ENCODE measurements around the gene LRRC8D. TPM values are rescaled to one million over a fixed set of nuclear protein-coding genes. Genes with fewer than 3 reads are reported as not detected.
A peak's percentile ranks its signal among the peaks of the same experiment; 100 is the strongest.

LRRC8D gene
- total RNA-seq, 2 experiments from 2014 or later, result 23.9 to 25.7 TPM

DNA sequence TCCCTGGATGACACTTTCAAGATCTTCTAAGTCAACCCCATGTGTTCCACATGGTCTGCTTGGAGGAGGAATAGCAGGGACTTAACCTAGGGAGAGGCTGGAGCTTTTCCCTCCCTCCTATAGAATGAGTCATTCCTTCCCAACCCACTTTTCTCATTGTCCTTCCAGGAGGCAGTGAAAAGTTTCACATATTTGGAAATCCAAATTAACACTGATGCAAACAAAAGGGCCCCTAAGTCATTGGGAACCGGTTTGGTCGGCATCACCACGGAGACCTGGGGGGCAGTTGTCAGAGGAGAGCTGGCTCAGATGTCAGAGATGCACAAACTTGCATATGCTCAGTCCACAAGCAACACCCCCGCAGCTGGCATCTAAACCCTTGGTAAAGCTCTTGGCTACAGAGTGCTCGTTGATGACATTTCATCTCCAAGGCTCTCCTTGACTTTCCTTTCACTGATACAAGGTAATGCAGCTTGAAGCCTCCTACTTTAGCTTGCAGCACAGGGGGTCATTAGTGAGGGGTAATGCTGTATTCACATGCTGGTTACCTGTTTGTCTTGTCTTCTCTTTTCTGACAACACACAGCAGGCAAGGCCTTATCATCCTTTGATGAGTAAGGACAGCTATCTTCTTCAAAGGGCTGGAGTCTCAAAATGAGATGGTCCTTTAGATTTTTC lies 12.3 kb upstream of the LRRC8D start:
- no peaks in the 10 kb centered on the region for H3K4me1 Mint-ChIP-seq (ENCODE audit: low read depth)
- POLR2A ChIA-PET, result no interaction called here
- H3K4me3 Mint-ChIP-seq, result no peak overlapping the region
- no peaks in the 10 kb centered on the region for H3K9me3 Mint-ChIP-seq (ENCODE audit: insufficient read depth)
- peaks cover 10% of the 10 kb centered on the region for H3K27me3 Mint-ChIP-seq (ENCODE audit: low read depth)
- H3K27ac Mint-ChIP-seq, result no peak overlapping the region
- DNase-seq, result no peak
- no peaks in the 10 kb centered on the region for H3K36me3 Mint-ChIP-seq (ENCODE audit: low read depth)
- no peak for ATAC-seq
- CTCF ChIA-PET, result interaction anchor here (2.5 kb wide), 1 partner anchor 178 kb away, joined by 10 read pairs; no protein-coding TSS in a partner anchor

DNA sequence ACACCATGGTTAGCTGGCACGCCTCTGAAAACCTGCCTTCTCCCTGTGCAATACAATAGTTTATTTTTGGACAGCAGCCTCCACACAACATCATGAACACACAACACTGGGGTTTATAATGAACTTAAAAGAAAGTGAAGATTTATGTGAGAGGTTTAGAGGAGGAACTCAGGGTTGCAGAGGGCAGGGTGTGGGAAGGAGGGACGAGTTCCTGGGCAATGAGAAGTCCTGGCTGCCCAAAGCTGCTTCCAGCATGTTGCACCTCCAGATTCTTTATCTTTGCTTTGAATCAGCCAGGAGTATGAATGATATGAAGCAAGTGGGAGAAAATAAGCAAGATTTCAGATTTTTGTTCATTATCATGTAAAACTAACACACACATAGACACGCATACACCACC lies 11.3 kb upstream of the LRRC8D start:
- POLR2A ChIA-PET, result interaction anchor here (0.6 kb wide), 1 partner anchor 178 kb away, joined by 3 read pairs; no protein-coding TSS in a partner anchor
- CTCF ChIA-PET, result interaction anchor here (2.5 kb wide), 1 partner anchor 178 kb away, joined by 10 read pairs; no protein-coding TSS in a partner anchor
- H3K4me1 Mint-ChIP-seq (ENCODE audit: low read depth), result peaks cover 2% of the 10 kb centered on the region
- H3K27ac Mint-ChIP-seq, result no peak overlapping the region
- H3K36me3 Mint-ChIP-seq (ENCODE audit: low read depth), result no peaks in the 10 kb centered on the region
- peaks cover 13% of the 10 kb centered on the region for H3K27me3 Mint-ChIP-seq (ENCODE audit: low read depth)
- no peaks in the 10 kb centered on the region for H3K9me3 Mint-ChIP-seq (ENCODE audit: insufficient read depth)
- DNase-seq, result no peak
- no peak overlapping the region for H3K4me3 Mint-ChIP-seq
- ATAC-seq, result no peak

DNA sequence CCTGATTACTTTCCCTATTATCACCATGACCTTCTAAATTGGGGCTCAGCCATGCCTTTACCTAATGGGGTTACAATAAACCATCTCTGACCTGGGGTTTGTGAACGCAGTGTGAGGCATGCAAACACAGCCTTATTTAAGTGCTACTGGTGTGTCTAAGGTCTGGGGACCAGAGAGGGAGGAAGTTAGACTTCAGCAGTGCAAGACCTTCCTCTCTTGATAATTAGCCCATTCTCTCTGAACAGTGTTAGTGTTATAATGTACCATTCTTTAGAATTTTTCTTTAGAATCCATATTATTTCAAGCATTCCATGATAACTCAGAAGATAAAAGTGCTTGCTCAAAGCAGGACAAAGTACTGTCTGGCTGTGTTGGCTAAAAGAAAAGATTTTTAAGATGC lies 10.5 kb upstream of the LRRC8D start:
- ChIA-PET POLR2A (no interaction called here), CTCF (interaction anchor here (1.6 to 2.5 kb wide), 2 partner anchors 30 to 177 kb away, joined by 3 to 10 read pairs; no protein-coding TSS in a partner anchor)
- H3K27ac Mint-ChIP-seq, result no peak overlapping the region
- ATAC-seq (no peak), DNase-seq (no peak)
- H3K9me3 Mint-ChIP-seq (ENCODE audit: insufficient read depth), result no peaks in the 10 kb centered on the region
- H3K4me3 Mint-ChIP-seq, result no peak overlapping the region
- H3K36me3 Mint-ChIP-seq (ENCODE audit: low read depth), result no peaks in the 10 kb centered on the region
- peaks cover 18% of the 10 kb centered on the region for H3K27me3 Mint-ChIP-seq (ENCODE audit: low read depth)
- H3K4me1 Mint-ChIP-seq (ENCODE audit: low read depth), result peaks cover 8% of the 10 kb centered on the region

DNA sequence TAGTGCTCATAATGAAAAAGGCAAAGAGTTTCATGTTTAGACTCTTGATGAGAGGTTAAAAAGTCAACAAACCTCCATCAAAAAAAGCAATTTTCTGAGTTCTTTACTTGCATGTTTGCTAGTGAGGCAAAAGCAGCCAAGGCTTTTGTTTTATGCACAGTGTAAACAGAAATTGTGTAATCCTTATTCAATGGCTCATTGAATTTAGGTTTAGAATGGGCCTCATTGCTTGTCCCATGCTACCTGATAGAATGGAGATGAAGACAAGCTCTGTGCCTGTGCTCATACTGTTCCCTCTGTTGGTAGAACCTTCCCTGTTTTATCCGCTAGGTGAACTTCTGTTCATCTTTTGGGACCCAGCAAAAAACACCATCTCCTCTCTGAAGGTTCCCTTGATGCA lies 10.0 kb upstream of the LRRC8D start:
- no peak for ATAC-seq
- Mint-ChIP-seq H3K4me3 (no peak overlapping the region), H3K27me3 (ENCODE audit: low read depth) (peaks cover 18% of the 10 kb centered on the region), H3K36me3 (ENCODE audit: low read depth) (no peaks in the 10 kb centered on the region), H3K4me1 (ENCODE audit: low read depth) (peaks cover 12% of the 10 kb centered on the region), H3K27ac (no peak overlapping the region), H3K9me3 (ENCODE audit: insufficient read depth) (no peaks in the 10 kb centered on the region)
- ChIA-PET POLR2A (no interaction called here), CTCF (interaction anchor here (1.0 to 1.6 kb wide), 2 partner anchors 31 to 42 kb away, joined by 3 read pairs; no protein-coding TSS in a partner anchor)
- no peak for DNase-seq

DNA sequence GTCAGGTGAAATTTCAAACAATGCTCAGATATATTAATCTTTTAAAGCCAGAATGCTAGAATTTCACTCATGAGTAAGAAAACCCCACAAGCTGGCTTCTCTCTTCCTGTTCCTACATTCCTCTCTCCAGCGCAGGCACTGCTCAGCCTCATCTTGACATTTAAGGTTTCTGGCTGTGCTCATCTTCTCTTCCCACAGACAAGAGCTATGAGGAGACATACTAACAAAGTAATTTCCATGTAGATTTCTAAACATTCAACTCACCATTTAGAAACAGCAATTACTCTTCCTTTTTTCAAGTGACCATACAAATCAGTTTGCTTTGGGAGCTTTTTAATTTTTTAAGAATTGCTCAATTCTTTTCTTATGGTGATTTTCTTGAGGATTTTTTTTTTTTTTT lies 7.8 kb upstream of the LRRC8D start:
- peaks cover 12% of the 10 kb centered on the region for H3K4me1 Mint-ChIP-seq (ENCODE audit: low read depth)
- DNase-seq (no peak), ATAC-seq (no peak)
- ChIA-PET CTCF (interaction anchor here (0.7 to 1.2 kb wide), 2 partner anchors 8 to 173 kb away, joined by 3 to 4 read pairs; no protein-coding TSS in a partner anchor), POLR2A (no interaction called here)
- H3K36me3 Mint-ChIP-seq (ENCODE audit: low read depth), result no peaks in the 10 kb centered on the region
- no peak overlapping the region for H3K27ac Mint-ChIP-seq
- no peak overlapping the region for H3K4me3 Mint-ChIP-seq
- H3K27me3 Mint-ChIP-seq (ENCODE audit: low read depth), result peaks cover 18% of the 10 kb centered on the region
- no peaks in the 10 kb centered on the region for H3K9me3 Mint-ChIP-seq (ENCODE audit: insufficient read depth)

DNA sequence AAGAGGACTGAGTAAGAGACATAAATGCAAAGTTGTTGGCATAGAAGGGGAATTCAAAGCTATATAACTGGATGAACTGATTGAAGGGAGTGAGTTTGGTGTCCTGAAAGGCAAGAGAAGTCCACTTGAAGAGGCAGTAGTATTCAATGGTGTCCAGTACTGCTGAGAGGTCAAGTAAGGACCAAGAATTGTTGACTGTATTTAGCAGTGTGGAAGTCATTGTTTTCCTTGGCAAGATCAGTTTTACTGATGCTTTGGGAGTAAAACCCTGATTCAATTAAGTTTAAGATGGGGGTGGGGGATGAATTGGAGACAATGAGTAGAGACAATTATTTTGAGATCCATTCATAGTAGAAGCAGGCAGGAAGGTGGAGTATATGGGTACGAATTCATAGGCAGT lies 5.8 kb upstream of the LRRC8D start:
- Mint-ChIP-seq H3K4me3 (no peak overlapping the region), H3K27ac (no peak overlapping the region)
- POLR2A ChIA-PET, result no interaction called here

DNA sequence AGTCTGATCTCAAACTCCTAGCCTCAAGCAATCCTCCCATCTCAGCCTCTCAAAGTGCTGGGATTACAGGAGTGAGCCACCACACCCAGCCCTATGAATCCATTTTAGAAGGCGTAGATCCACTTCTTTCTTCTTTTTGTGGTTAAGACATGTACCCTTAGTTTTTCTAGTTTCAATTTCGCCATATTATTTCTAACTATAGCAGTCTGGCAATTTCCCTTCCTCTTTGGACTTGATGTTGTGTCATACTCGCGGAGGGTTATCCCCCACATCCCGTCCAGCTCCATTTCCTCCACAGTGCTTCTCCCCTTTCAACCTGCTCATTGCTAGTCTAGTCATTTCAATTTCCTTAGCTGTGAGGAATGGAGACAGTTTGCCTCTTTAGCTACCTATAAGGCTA lies 5.2 kb upstream of the LRRC8D start:
- ATAC-seq, result no peak
- CTCF ChIA-PET, result interaction anchor here (0.9 to 1.2 kb wide), 2 partner anchors 14 to 28 kb away, joined by 3 read pairs; no protein-coding TSS in a partner anchor
- Mint-ChIP-seq H3K27me3 (ENCODE audit: low read depth) (peaks cover 11% of the 10 kb centered on the region), H3K4me1 (ENCODE audit: low read depth) (peaks cover 31% of the 10 kb centered on the region), H3K36me3 (ENCODE audit: low read depth) (peaks cover 1% of the 10 kb centered on the region), H3K4me3 (no peak overlapping the region), H3K27ac (no peak overlapping the region), H3K9me3 (ENCODE audit: insufficient read depth) (no peaks in the 10 kb centered on the region)
- POLR2A ChIA-PET, result no interaction called here
- DNase-seq, result no peak

More for the DNA sequence above, 5.8 kb upstream of the LRRC8D start:
- DNase-seq (no peak), ATAC-seq (no peak)
- H3K9me3 Mint-ChIP-seq (ENCODE audit: insufficient read depth), result no peaks in the 10 kb centered on the region
- H3K36me3 Mint-ChIP-seq (ENCODE audit: low read depth), result peaks cover 1% of the 10 kb centered on the region
- H3K27me3 Mint-ChIP-seq (ENCODE audit: low read depth), result peaks cover 11% of the 10 kb centered on the region
- peaks cover 26% of the 10 kb centered on the region for H3K4me1 Mint-ChIP-seq (ENCODE audit: low read depth)
- CTCF ChIA-PET, result interaction anchor here (1.2 kb wide), 1 partner anchor 13 kb away, joined by 3 read pairs; no protein-coding TSS in a partner anchor

DNA sequence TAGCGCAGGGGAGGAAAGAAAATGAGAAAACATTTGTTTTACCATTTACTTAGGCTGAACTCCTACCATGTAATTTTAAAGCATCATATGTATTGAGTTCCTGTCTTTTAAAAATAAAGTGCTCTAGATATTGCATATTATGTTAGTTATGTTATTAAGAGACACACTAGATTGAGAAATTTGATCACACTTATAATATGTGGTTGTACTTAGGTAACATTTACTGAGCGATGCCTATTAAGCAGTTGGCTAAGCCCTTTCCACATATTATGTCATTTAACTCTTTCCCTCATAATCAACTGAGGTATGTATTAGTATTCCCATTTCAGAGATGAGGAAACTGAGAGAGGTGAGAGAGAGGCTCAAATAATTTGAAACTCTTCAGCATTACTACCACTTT lies 4.5 kb upstream of the LRRC8D start:
- ATAC-seq (no peak), DNase-seq (no peak)
- Mint-ChIP-seq H3K4me3 (no peak overlapping the region), H3K27me3 (ENCODE audit: low read depth) (peaks cover 10% of the 10 kb centered on the region), H3K4me1 (ENCODE audit: low read depth) (peaks cover 32% of the 10 kb centered on the region), H3K27ac (no peak overlapping the region), H3K9me3 (ENCODE audit: insufficient read depth) (no peaks in the 10 kb centered on the region), H3K36me3 (ENCODE audit: low read depth) (peaks cover 1% of the 10 kb centered on the region)
- CTCF ChIA-PET, result interaction anchor here (0.9 kb wide), 1 partner anchor 27 kb away, joined by 3 read pairs; no protein-coding TSS in a partner anchor
- POLR2A ChIA-PET, result no interaction called here

DNA sequence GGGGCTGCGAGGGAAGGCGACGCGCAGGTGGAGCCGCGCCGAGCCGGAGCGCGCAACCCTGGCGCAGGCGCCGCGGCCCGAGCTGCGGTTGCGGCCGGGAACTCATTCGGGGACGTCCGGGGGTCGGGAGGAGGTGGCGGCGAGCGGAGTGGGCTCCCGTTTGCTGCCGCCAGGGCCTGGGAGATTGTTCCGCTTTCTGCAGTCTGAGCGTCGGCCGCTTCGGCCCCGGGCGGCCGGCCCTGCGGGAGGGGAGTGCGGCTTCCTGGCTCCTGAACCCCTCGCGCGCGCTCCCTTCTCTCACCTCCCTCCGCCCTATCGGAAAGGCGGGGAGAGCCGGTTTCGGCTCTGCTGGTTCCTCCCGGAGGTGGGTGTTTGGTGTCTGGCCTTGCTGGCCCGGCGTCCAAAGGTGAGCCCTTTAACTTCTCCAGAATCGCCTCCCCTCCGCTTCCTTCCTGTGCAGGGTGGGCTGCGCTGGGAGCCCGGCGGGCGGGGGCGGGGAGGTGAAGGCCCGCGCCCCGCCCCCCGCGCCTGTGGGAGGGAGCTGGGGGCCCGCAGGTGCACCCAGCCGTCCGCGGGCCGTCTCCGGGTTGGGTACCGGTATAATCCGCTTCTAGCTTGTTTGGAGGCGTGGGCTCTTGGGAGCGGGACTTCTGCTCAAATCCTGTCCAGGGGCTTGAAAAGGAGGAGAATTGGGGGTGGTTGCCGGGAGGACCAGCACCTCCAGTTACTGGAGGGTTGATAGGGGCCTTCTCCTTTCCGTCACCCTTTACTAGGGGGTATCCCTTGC lies 683 bp downstream of the LRRC8D start:
- peak; percentile 65 for DNase-seq
- ATAC-seq, result peak; percentile 69
- ChIA-PET CTCF (interaction anchor here (0.6 to 4.9 kb wide), 7 partner anchors 20 to 168 kb away, joined by 3 to 42 read pairs (median 3); no protein-coding TSS in a partner anchor), POLR2A (interaction anchor here (0.5 to 2.9 kb wide), 4 partner anchors 22 to 1025 kb away, joined by 3 to 23 read pairs (median 4); no protein-coding TSS in a partner anchor)
- H3K27ac Mint-ChIP-seq, result peak overlapping the region; percentile 50
- H3K4me1 Mint-ChIP-seq (ENCODE audit: low read depth), result peaks cover 30% of the 10 kb centered on the region
- peaks cover 5% of the 10 kb centered on the region for H3K36me3 Mint-ChIP-seq (ENCODE audit: low read depth)
- H3K9me3 Mint-ChIP-seq (ENCODE audit: insufficient read depth), result no peaks in the 10 kb centered on the region
- H3K4me3 Mint-ChIP-seq, result peak overlapping the region; percentile 78
- H3K27me3 Mint-ChIP-seq (ENCODE audit: low read depth), result no peaks in the 10 kb centered on the region

DNA sequence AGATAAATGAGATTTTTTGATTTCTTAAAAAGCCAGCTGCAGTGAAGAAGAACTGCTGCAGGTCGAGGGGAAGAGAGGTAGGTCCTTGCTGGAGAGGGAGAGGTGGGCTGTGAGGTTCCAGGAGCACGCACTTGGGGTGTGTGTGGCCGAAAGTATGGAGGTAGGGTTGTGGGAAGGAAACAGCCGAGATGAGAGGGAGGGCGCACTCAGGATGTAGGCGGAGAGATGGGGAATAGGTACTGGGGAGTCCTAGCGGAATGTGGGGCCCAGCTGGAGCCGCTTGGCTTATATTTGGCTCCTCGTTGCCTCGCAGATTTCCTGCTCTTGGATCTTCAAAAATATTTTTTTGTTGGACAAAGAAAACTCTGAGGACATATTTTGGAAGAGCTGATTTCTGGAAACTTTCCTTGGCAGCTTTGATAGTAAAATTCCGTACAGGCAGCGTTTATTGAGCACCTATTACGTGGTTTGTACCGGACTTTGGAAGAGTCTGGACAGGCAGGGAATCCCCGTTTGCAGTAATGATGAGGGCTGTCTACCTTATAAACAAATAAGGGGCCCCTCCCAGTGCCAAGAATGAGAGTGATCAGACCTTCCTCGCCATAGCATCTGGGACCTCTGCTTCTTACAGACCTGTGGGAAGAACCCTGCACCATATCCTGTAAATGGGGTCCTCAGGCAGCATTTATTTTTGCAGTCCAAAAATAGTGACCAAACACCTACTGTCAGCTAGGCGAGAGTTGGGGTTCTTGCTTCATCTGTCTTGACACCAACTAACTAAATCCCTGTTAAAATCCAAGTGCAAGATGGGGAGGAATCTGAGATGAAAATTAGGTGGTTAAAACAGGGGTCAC lies 1.5 kb downstream of the LRRC8D start:
- no peaks in the 10 kb centered on the region for H3K9me3 Mint-ChIP-seq (ENCODE audit: insufficient read depth)
- H3K27me3 Mint-ChIP-seq (ENCODE audit: low read depth), result no peaks in the 10 kb centered on the region
- peaks cover 30% of the 10 kb centered on the region for H3K4me1 Mint-ChIP-seq (ENCODE audit: low read depth)
- ChIA-PET POLR2A (interaction anchor here (1.3 to 2.9 kb wide), 3 partner anchors 21 to 192 kb away, joined by 4 to 23 read pairs (median 4); no protein-coding TSS in a partner anchor), CTCF (interaction anchor here (0.9 to 4.9 kb wide), 3 partner anchors 19 to 36 kb away, joined by 3 to 42 read pairs (median 3); no protein-coding TSS in a partner anchor)
- H3K4me3 Mint-ChIP-seq, result peak overlapping the region; percentile 78
- no peak for ATAC-seq
- no peak for DNase-seq
- H3K27ac Mint-ChIP-seq, result no peak overlapping the region
- H3K36me3 Mint-ChIP-seq (ENCODE audit: low read depth), result peaks cover 5% of the 10 kb centered on the region

DNA sequence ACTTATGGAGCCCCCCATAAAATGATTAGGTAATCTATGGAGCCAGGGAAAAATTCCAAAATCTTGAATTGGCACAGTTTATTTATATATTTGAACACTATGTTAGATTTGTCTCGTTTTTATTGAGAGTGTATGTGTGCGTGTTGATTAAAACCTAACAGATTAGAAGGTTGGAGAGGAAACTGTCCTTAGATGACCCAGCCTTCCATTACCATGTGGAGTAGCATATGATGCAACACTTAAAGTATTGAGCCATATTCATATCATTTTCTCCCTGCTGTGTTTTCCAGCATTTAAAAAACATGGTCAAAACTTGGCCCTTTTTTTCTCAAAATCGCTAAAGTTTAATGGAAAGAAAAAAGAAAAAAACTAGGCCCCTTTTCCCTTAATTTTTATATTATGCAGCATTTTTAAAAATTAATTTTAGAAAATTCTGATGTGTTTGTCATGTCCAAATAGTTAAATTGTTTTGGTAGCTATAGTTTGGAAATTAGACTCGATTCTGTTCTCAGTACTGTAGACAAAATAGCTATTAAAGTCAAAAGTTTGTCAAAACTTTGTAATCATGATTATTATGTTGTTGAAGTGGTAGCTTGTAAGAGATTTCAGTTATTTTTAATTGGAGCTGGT lies 2.3 kb downstream of the LRRC8D start:
- Mint-ChIP-seq H3K36me3 (ENCODE audit: low read depth) (peaks cover 5% of the 10 kb centered on the region), H3K27me3 (ENCODE audit: low read depth) (no peaks in the 10 kb centered on the region), H3K4me1 (ENCODE audit: low read depth) (peaks cover 30% of the 10 kb centered on the region), H3K4me3 (no peak overlapping the region), H3K9me3 (ENCODE audit: insufficient read depth) (no peaks in the 10 kb centered on the region), H3K27ac (no peak overlapping the region)
- DNase-seq (no peak), ATAC-seq (no peak)
- CTCF ChIA-PET, result interaction anchor here (1.1 to 4.9 kb wide), 3 partner anchors 18 to 23 kb away, joined by 3 to 42 read pairs (median 4); no protein-coding TSS in a partner anchor
- POLR2A ChIA-PET, result no interaction called here

Measured in activated CD8-positive, alpha-beta T cell treated with anti-CD3 and anti-CD28 coated beads, Interleukin-2, amount 10 ng/mL, durations not matched to agents 7 days and 5 days (primary cell).